ENCODE results near the gene OR11G2.

GRCh38 chr14:20177433-20177974 is 13.2 kb upstream of the OR11G2 start:
- TF ChIP-seq CTCF (conservative IDR thresholded peaks at IDR 0.05) (no peak), EZH2 (IDR thresholded peaks at IDR 0.05; ENCODE audit: low read depth) (no peak)
